Activated CD4-positive, alpha-beta T cell treated with anti-CD3 and anti-CD28 coated beads, Interleukin-2, amount 10 ng/mL, durations not matched to agents 24 days and 14 days (primary cell): ENCODE data around the gene ARRDC2. TPM values are rescaled to one million over a fixed set of nuclear protein-coding genes. Genes with fewer than 3 reads are reported as not detected.
"Not testable (repeated sequence)": the region's sequence is repeated elsewhere in the genome, so short reads cannot be mapped to it uniquely, and the experiment has no call there.

Experiments used
- DNase-seq: peaks from one replicate; pipeline ENCODE4 v3.0.0; 2022
- H3K27ac Mint-ChIP-seq: one replicate; pipeline ENCODE4 v1.8.0; 2022; ENCODE audit warnings: mild to moderate bottlenecking, mixed read lengths
- H3K27me3 Mint-ChIP-seq: one replicate; pipeline ENCODE4 v1.8.0; 2022; ENCODE audit warnings: mixed read lengths
- H3K36me3 Mint-ChIP-seq: one replicate; pipeline ENCODE4 v1.8.0; 2022; ENCODE audit warnings: low read depth, mild to moderate bottlenecking, mixed read lengths
- H3K4me1 Mint-ChIP-seq: one replicate; pipeline ENCODE4 v1.8.0; 2021; ENCODE audit warnings: mixed read lengths
- H3K4me3 Mint-ChIP-seq: one replicate; pipeline ENCODE4 v1.8.0; 2022; ENCODE audit warnings: mild to moderate bottlenecking, moderate library complexity, mixed read lengths
- H3K9me3 Mint-ChIP-seq: one replicate; pipeline ENCODE4 v1.8.0; 2021; ENCODE audit warnings: mixed read lengths
- intact Hi-C: fragments of 100-400 bp; cut with micrococcal nuclease; formaldehyde crosslinking; loops from one replicate; pipeline ENCODE4 v1.15.1; 2023
- total RNA-seq: library from RNA; stranded (reverse); gene quantifications from 2 replicates; pipeline ENCODE4 v1.2.3, GENCODE V29; 2022

ARRDC2 gene
- total RNA-seq, 1 donor from 2014 or later = 41.7 TPM

- peak overlapping the region; percentile 95 for H3K27ac Mint-ChIP-seq
- H3K4me3 Mint-ChIP-seq = peak overlapping the region; percentile 76
- H3K36me3 Mint-ChIP-seq = peaks cover 63% of the 10 kb centered on the region
- intact Hi-C loops = no loop called here
- no peaks in the 10 kb centered on the region for H3K27me3 Mint-ChIP-seq
- peak; percentile 90 for DNase-seq
- peaks cover 62% of the 10 kb centered on the region for H3K4me1 Mint-ChIP-seq
- no peaks in the 10 kb centered on the region for H3K9me3 Mint-ChIP-seq
These were observed 6.2 kb downstream of the ARRDC2 start for GRCh38 chr19:18014197-18014596.

- peak overlapping the region; percentile 11 for H3K27ac Mint-ChIP-seq
- no peak for DNase-seq
- no peaks in the 10 kb centered on the region for H3K27me3 Mint-ChIP-seq
- no peaks in the 10 kb centered on the region for H3K9me3 Mint-ChIP-seq
- peaks cover 66% of the 10 kb centered on the region for H3K4me1 Mint-ChIP-seq
- intact Hi-C loops = no loop called here
- H3K4me3 Mint-ChIP-seq = no peak overlapping the region
- H3K36me3 Mint-ChIP-seq = peaks cover 44% of the 10 kb centered on the region
These were observed 8.4 kb downstream of the ARRDC2 start for GRCh38 chr19:18016209-18016910.

- H3K27ac Mint-ChIP-seq = peak overlapping the region; percentile 75
- peaks cover 72% of the 10 kb centered on the region for H3K4me1 Mint-ChIP-seq
- H3K9me3 Mint-ChIP-seq = no peaks in the 10 kb centered on the region
- no peak for DNase-seq
- intact Hi-C loops = no loop called here
- H3K36me3 Mint-ChIP-seq = peaks cover 42% of the 10 kb centered on the region
- H3K4me3 Mint-ChIP-seq = no peak overlapping the region
- H3K27me3 Mint-ChIP-seq = no peaks in the 10 kb centered on the region
These were observed 9.5 kb downstream of the ARRDC2 start for GRCh38 chr19:18017275-18018083.

GRCh38 chr19:18020212-18021085 is 12.5 kb downstream of the ARRDC2 start:
- intact Hi-C loops = loop anchor here (1.0 to 5.0 kb wide), 2 partner anchors 25 to 67 kb away; partner anchors contain the start of gene IL12RB1
- Mint-ChIP-seq H3K36me3 (peaks cover 14% of the 10 kb centered on the region), H3K9me3 (no peaks in the 10 kb centered on the region), H3K27me3 (no peaks in the 10 kb centered on the region), H3K27ac (peak overlapping the region; percentile 98), H3K4me3 (peak overlapping the region; percentile 94), H3K4me1 (peaks cover 62% of the 10 kb centered on the region)
- no peak for DNase-seq

GRCh38 chr19:18021121-18021755 is 13.3 kb downstream of the ARRDC2 start:
- H3K36me3 Mint-ChIP-seq = peaks cover 10% of the 10 kb centered on the region
- intact Hi-C loops = loop anchor here (1.0 to 5.0 kb wide), 2 partner anchors 24 to 66 kb away; partner anchors contain the start of gene IL12RB1
- peak; percentile 88 for DNase-seq

GRCh38 chr19:18023622-18024251 is 15.8 kb downstream of the ARRDC2 start:
- intact Hi-C loops = loop anchor here (5.0 kb wide), 1 partner anchor 64 kb away; the partner anchor contains the start of gene IL12RB1
- H3K27ac Mint-ChIP-seq = peak overlapping the region; percentile 96
- peaks cover 49% of the 10 kb centered on the region for H3K4me1 Mint-ChIP-seq
- peaks cover 7% of the 10 kb centered on the region for H3K36me3 Mint-ChIP-seq
- no peaks in the 10 kb centered on the region for H3K27me3 Mint-ChIP-seq
- H3K4me3 Mint-ChIP-seq = peak overlapping the region; percentile 81
- H3K9me3 Mint-ChIP-seq = no peaks in the 10 kb centered on the region
- peak; percentile 88 for DNase-seq

More at GRCh38 chr19:18021121-18021755, 13.3 kb downstream of the ARRDC2 start:
- H3K4me3 Mint-ChIP-seq = peak overlapping the region; percentile 94
- H3K27ac Mint-ChIP-seq = peak overlapping the region; percentile 98
- H3K4me1 Mint-ChIP-seq = peaks cover 60% of the 10 kb centered on the region
- no peaks in the 10 kb centered on the region for H3K27me3 Mint-ChIP-seq
- no peaks in the 10 kb centered on the region for H3K9me3 Mint-ChIP-seq

GRCh38 chr19:18027151-18027550 is 19.2 kb downstream of the ARRDC2 start:
- Mint-ChIP-seq H3K9me3 (no peaks in the 10 kb centered on the region), H3K27me3 (no peaks in the 10 kb centered on the region), H3K4me3 (no peak overlapping the region), H3K4me1 (peaks cover 35% of the 10 kb centered on the region), H3K27ac (no peak overlapping the region), H3K36me3 (peaks cover 4% of the 10 kb centered on the region)
- intact Hi-C loops = no loop called here
- DNase-seq = no peak

- no peak for DNase-seq
- intact Hi-C loops = no loop called here
- Mint-ChIP-seq H3K4me1 (peaks cover 17% of the 10 kb centered on the region), H3K9me3 (no peaks in the 10 kb centered on the region), H3K27me3 (no peaks in the 10 kb centered on the region), H3K4me3 (no peak overlapping the region), H3K36me3 (peaks cover 2% of the 10 kb centered on the region), H3K27ac (no peak overlapping the region)
These were observed 21.8 kb downstream of the ARRDC2 start for GRCh38 chr19:18029617-18030338.

- H3K9me3 Mint-ChIP-seq, H3K27me3 Mint-ChIP-seq, DNase-seq, intact Hi-C loops, H3K27ac Mint-ChIP-seq, H3K4me3 Mint-ChIP-seq, H3K36me3 Mint-ChIP-seq: not testable (repeated sequence)
- peaks cover 19% of the 10 kb centered on the region for H3K4me1 Mint-ChIP-seq
These were observed 23.4 kb downstream of the ARRDC2 start for GRCh38 chr19:18031401-18031800.

- H3K4me3 Mint-ChIP-seq, intact Hi-C loops, H3K9me3 Mint-ChIP-seq, H3K27me3 Mint-ChIP-seq, H3K27ac Mint-ChIP-seq, DNase-seq, H3K36me3 Mint-ChIP-seq: not testable (repeated sequence)
- H3K4me1 Mint-ChIP-seq = peaks cover 19% of the 10 kb centered on the region
These were observed 24.1 kb downstream of the ARRDC2 start for GRCh38 chr19:18032102-18032501.

GRCh38 chr19:18041054-18041453 is 33.1 kb downstream of the ARRDC2 start:
- DNase-seq = no peak
- H3K27me3 Mint-ChIP-seq = peaks cover 3% of the 10 kb centered on the region
- intact Hi-C loops = no loop called here
- peaks cover 5% of the 10 kb centered on the region for H3K36me3 Mint-ChIP-seq
- H3K27ac Mint-ChIP-seq = no peak overlapping the region
- peaks cover 4% of the 10 kb centered on the region for H3K9me3 Mint-ChIP-seq
- H3K4me1 Mint-ChIP-seq = peaks cover 32% of the 10 kb centered on the region
- H3K4me3 Mint-ChIP-seq = no peak overlapping the region

GRCh38 chr19:18043676-18044075 is 35.7 kb downstream of the ARRDC2 start:
- DNase-seq = no peak
- Mint-ChIP-seq H3K4me3 (peak overlapping the region; percentile 79), H3K27ac (peak overlapping the region; percentile 13), H3K27me3 (peaks cover 3% of the 10 kb centered on the region), H3K36me3 (peaks cover 8% of the 10 kb centered on the region), H3K9me3 (peaks cover 4% of the 10 kb centered on the region), H3K4me1 (peaks cover 37% of the 10 kb centered on the region)
- intact Hi-C loops = loop anchor here (2.0 kb wide), 1 partner anchor 15 kb away; no protein-coding TSS in a partner anchor
